Type B pancreatic cell (in vitro differentiated cells): Measurements from ENCODE around the gene MLKL. TPM values are rescaled to one million over a fixed set of nuclear protein-coding genes. Genes with fewer than 3 reads are reported as not detected.

Experiments
- DNase-seq: peaks from one replicate; pipeline ENCODE4 v3.0.0; 2021; ENCODE audit warnings: mixed read lengths; ENCODE audit not compliant: unreplicated experiment; ENCODE audit errors: extremely low spot score
- H3K27ac Mint-ChIP-seq: 2 replicates; pipeline ENCODE4 v1.8.0; 2021; ENCODE audit warnings: mild to moderate bottlenecking, mixed read lengths
- H3K27me3 Mint-ChIP-seq: 2 replicates; pipeline ENCODE4 v1.8.0; 2021; ENCODE audit warnings: mixed read lengths
- H3K36me3 Mint-ChIP-seq: 2 replicates; pipeline ENCODE4 v1.8.0; 2021; ENCODE audit warnings: mixed read lengths
- H3K4me1 Mint-ChIP-seq: one replicate; pipeline ENCODE4 v1.8.0; 2021; ENCODE audit warnings: mixed read lengths; ENCODE audit not compliant: unreplicated experiment
- H3K4me3 Mint-ChIP-seq: 2 replicates; pipeline ENCODE4 v1.8.0; 2021; ENCODE audit warnings: mild to moderate bottlenecking, mixed read lengths
- H3K9me3 Mint-ChIP-seq: 2 replicates; pipeline ENCODE4 v1.8.0; 2021; ENCODE audit warnings: mixed read lengths
- total RNA-seq: library from RNA; stranded (reverse); gene quantifications from 2 replicates; pipeline ENCODE4 v1.2.1, GENCODE V29; 2021; ENCODE audit warnings: low replicate concordance
- TF ChIP-seq, protein P1 (sequence below): fragments of 200-600 bp; sonication (generic); conservative IDR thresholded peaks from 2 replicates; pipeline ENCODE4 v1.5.0; 2021; ENCODE audit warnings: antibody characterized with exemption, mild to moderate bottlenecking

MLKL gene
- total RNA-seq, 1 donor from 2014 or later, result 0.58 TPM

DNA sequence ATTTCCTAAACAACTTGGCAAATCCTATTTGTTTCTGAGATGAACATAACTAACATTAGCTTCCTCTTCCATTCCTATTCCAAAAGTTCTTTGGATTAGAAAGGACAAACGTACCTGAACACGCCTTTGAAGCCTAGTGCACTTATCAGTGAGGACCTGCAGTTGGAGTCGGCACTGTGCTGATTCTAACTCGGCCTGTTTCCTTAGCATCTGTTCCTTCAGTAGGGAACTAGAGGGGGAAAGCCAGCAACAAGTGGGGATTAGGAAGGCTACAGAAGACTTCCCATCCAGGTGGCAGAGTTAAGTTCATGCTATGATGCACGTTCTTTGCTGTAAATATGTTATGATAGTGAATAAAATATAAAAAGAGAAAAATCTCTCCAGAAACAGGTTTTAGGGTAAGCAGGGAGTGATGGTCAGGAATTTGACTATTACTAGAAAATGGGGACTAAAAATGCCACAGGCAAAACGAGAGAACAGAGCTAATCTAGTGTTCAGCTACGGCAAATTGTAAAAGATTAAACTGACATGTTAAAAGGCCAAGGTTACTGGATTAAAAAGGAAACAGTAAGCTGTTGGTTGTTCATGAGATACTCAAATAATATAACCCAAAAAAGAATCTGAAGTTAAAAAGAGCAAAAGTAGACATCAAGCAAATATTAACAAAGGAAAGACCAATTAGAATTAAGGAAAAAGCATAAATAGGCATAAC is 62.8 kb downstream of the MLKL start:
- DNase-seq, result no peak
- TF ChIP-seq, protein P1, sequence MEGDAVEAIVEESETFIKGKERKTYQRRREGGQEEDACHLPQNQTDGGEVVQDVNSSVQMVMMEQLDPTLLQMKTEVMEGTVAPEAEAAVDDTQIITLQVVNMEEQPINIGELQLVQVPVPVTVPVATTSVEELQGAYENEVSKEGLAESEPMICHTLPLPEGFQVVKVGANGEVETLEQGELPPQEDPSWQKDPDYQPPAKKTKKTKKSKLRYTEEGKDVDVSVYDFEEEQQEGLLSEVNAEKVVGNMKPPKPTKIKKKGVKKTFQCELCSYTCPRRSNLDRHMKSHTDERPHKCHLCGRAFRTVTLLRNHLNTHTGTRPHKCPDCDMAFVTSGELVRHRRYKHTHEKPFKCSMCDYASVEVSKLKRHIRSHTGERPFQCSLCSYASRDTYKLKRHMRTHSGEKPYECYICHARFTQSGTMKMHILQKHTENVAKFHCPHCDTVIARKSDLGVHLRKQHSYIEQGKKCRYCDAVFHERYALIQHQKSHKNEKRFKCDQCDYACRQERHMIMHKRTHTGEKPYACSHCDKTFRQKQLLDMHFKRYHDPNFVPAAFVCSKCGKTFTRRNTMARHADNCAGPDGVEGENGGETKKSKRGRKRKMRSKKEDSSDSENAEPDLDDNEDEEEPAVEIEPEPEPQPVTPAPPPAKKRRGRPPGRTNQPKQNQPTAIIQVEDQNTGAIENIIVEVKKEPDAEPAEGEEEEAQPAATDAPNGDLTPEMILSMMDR, result no peak
- H3K4me1 Mint-ChIP-seq, result no peaks in the 10 kb centered on the region
- H3K9me3 Mint-ChIP-seq, result no peaks in the 10 kb centered on the region
- no peak overlapping the region for H3K4me3 Mint-ChIP-seq
- no peak overlapping the region for H3K27ac Mint-ChIP-seq
- no peaks in the 10 kb centered on the region for H3K27me3 Mint-ChIP-seq
- no peaks in the 10 kb centered on the region for H3K36me3 Mint-ChIP-seq

DNA sequence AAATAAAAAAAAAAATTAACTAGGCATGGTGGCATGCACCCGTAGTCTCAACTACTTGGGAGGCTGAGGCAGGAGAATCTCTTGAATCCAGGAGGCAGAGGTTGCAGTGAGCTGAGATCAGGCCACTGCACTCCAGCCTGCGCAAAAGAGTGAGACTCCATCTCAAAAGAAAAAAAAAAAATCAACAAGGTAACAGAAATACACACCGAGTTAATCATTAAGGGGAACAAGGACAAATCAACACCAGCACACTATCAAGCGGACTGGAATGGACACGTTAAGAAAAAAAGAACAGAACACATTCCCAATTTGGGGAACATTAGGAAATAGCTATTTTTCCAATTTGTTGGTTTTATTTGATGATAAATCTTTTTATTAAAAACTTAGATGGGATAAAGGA is 65.4 kb downstream of the MLKL start:
- H3K4me1 Mint-ChIP-seq, result no peaks in the 10 kb centered on the region
- DNase-seq, result no peak
- no peaks in the 10 kb centered on the region for H3K9me3 Mint-ChIP-seq
- no peaks in the 10 kb centered on the region for H3K27me3 Mint-ChIP-seq
- no peak overlapping the region for H3K27ac Mint-ChIP-seq
- TF ChIP-seq, protein P1, result no peak
- peaks cover 7% of the 10 kb centered on the region for H3K36me3 Mint-ChIP-seq
- no peak overlapping the region for H3K4me3 Mint-ChIP-seq

DNA sequence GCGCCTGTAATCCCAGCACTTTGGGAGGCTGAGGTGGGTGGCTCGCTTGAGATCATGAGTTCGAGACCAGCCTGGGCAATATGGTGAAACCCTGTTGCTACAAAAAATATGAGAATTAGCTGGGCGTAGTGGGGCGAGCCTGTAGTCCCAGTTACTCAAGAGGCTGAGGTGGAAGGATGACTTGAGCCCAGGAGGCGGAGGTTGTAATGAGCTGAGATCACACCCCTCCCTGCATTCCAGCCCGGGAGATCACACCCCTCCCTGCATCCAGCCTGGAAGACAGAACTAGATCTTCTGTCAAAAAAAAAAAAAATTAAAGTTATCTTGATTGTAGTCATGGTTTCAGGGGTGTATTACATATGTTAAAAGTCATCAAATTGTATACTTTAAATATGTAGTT is 67.0 kb downstream of the MLKL start:
- H3K27me3 Mint-ChIP-seq, result no peaks in the 10 kb centered on the region
- H3K36me3 Mint-ChIP-seq, result peaks cover 11% of the 10 kb centered on the region
- H3K27ac Mint-ChIP-seq, result no peak overlapping the region

DNA sequence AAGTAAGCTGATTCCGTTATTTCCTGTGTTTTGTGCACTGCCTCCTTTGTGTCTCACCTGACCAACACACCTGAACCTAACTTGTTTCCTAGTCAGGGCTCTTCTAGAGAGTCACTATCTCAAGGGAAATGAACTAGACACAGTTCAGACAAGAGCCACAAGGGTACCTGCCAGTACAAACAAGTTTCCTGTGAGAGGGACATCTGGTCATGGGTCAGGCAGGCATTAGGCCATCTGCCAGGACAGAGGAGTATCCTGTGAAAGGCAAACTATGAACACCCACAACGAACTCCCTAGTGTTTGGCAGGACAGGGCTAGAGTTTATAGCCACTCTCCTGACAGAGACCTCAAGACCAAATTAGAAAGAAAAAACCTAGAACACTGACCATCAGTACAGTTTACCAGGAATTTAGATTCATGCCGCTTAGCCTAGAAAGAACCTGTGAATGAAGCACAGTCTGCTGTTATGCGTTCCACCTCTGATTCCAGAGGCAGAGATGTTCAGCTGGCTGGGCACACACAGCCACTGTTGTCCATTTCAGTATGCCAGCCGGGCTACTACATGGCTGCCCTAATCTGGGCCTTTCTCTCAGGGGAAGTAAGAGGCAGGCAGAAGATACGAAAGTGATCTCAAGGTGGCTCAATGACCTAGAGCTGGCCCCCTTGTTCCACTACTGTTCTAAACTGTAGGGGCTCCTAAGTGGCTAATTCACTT is 73.0 kb downstream of the MLKL start:
- no peaks in the 10 kb centered on the region for H3K9me3 Mint-ChIP-seq
- no peaks in the 10 kb centered on the region for H3K4me1 Mint-ChIP-seq
- TF ChIP-seq, protein P1, result no peak
- no peak overlapping the region for H3K4me3 Mint-ChIP-seq
- DNase-seq, result no peak
- H3K27me3 Mint-ChIP-seq, result no peaks in the 10 kb centered on the region
- H3K27ac Mint-ChIP-seq, result peak overlapping the region; percentile 46
- peaks cover 29% of the 10 kb centered on the region for H3K36me3 Mint-ChIP-seq

More for the DNA sequence above, 67.0 kb downstream of the MLKL start:
- Mint-ChIP-seq H3K4me3 (no peak overlapping the region), H3K4me1 (no peaks in the 10 kb centered on the region), H3K9me3 (no peaks in the 10 kb centered on the region)
- DNase-seq, result no peak
- TF ChIP-seq, protein P1, result no peak

DNA sequence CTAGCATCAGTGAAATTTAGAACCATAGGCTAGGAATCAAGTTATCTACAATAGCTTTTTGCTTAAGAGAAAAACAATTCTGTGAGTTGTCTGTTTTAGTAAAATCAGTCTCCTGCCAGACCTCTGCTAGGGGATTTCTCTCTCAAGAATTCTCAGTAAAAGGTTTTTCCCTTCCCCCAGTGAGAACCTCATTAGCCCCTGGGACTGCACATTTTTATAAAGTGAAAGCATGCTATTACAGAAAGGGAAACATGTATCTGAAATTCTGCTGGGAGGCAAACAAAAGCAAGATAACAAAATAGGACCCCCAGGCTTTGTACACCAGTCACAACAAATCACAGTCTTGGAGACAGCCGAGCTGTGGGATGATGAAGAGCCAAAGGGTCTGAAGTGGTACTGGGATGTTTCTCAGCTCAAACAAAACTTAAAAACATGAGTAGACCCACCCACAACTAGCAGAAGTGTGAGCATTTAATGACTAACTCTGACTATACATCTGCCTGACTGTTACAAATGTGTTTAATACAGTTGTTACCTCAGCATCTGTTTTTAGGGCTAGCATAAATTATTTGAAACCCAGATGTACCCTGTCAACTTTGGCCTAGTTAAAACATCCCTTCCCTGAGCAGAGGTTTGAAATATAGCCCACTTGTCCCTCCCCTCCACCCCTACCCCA is 73.8 kb downstream of the MLKL start:
- no peak overlapping the region for H3K4me3 Mint-ChIP-seq
- DNase-seq, result no peak
- peak overlapping the region; percentile 46 for H3K27ac Mint-ChIP-seq
- no peaks in the 10 kb centered on the region for H3K9me3 Mint-ChIP-seq
- no peaks in the 10 kb centered on the region for H3K4me1 Mint-ChIP-seq
- TF ChIP-seq, protein P1, result no peak
- H3K36me3 Mint-ChIP-seq, result peaks cover 33% of the 10 kb centered on the region
- H3K27me3 Mint-ChIP-seq, result no peaks in the 10 kb centered on the region
